GM19023 (cell line): Measurements from ENCODE around the gene MTNR1B.

ENCODE experiments used
- ATAC-seq: cut with Tn5 transposase; IDR thresholded peaks from one replicate; pipeline ENCODE4 v1.9.1; 2021; ENCODE audit warnings: mild to moderate bottlenecking, moderate library complexity; ENCODE audit not compliant: unreplicated experiment

The MTNR1B gene

DNA sequence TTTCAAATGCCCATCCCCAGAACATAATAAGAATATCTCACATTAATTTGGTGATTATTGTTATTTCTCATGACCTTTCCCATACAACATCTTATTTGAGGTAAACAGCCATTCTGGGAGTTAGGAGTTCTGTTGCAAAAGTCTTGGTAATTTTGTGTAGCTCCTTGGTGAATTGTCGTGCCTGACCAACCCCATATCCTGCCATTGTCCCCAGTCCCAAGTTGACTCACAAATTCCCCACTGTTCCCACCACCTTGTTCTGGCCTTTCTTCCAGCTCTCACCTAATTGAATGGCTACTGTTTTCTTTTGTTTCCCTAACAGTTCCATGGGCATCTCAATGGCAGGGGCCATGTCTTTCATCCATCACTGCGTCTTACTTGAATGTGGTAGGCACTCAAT, 8.0 kb downstream of the MTNR1B start:
- no peak for ATAC-seq

DNA sequence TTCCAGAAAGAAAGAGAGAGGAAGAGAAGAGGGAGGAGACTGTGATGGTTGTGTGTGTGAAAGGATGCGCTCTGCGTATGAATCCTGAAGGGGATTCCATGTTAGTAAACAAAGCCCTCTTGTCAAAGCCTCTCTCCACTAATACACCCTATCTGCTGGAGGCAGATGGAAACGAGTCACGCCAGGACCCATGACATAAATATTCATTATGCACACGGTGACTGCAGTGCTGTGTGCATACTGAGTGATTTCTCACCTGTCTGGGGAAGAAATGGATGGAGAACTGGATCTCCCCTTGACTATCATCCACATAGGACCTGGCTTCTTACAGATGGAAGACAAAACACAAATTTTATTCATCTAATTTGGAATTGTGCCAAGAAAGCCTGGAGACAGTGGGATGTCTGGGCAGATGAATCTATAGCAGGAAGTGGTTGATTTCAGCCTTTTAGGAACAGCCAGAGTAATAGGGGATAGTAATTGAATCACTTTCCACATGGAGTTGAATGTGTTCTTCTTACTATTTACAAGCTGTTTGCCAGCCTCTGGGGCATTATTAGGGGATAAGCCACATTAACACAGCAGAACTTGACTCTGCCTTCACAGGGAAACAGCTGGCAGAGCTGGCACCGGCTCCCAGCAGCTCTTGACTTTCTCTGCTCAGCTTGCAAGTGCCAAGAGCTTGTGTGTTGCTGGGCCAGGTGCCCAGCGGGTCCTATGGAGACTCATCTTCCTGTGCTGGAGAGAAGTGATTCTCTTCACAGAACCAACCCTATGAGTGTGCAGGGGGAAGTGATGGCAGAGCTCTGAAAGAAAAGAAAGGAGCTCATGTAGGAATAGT, 9.0 kb downstream of the MTNR1B start:
- no peak for ATAC-seq

DNA sequence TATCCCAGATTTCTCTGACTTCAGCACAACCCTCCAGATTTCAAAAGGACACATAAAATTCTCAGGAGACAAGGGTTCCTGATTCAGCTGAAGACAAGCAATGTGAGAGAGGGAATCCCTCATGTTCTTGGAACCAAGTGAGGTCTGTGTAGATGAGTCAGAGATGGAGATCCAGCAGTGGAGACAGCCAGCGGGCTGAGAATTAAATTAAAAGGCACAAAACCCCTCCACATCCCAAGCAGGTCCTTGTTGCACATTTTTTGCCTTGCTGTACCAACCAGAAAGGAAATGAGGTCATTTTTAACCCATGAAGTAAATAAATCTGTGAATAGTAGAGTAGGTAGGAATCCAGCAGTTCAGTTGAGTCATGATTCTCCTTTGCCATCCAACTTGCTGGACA, 9.7 kb downstream of the MTNR1B start:
- no peak for ATAC-seq

DNA sequence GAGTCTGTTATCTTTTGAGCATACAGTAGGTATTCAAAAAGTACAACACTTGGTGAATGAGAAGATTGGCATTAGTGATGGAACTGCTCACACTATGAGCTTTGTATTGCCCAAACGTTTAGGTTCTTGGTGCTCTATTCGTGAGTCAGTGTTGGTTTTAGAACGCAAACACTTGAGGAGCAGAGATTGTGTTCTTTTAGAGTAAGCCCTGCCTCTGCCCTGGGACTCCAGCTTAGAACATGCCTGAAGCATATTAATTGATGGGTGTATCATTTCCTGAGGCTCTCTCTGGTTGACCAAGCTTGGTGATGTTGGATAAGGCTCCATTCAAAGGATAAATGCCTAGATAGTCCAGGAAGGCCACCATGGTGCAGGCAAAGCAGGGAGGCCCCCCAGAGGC, 10.9 kb downstream of the MTNR1B start:
- ATAC-seq, result no peak

DNA sequence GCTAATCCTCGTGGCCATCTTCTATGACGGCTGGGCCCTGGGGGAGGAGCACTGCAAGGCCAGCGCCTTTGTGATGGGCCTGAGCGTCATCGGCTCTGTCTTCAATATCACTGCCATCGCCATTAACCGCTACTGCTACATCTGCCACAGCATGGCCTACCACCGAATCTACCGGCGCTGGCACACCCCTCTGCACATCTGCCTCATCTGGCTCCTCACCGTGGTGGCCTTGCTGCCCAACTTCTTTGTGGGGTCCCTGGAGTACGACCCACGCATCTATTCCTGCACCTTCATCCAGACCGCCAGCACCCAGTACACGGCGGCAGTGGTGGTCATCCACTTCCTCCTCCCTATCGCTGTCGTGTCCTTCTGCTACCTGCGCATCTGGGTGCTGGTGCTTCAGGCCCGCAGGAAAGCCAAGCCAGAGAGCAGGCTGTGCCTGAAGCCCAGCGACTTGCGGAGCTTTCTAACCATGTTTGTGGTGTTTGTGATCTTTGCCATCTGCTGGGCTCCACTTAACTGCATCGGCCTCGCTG, 12.1 kb downstream of the MTNR1B start:
- ATAC-seq, result no peak

DNA sequence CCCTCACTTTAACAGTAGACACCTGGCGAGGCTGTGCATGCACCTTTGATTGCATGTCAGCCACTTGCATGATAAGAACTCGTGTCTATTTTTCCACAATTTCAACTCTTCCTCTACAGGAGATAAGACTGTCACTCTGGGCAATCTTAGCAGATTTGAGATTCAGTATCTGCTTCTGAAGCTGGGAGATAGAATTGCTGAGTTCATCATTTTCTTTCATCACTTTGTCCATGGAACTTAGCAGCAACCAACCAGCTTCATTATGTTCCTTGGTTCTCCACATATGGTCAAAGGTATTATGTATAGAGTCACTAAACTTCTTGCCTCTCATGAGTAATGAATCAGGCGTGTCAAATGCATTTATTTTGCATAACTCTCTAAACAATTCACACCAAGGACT, 17.1 kb downstream of the MTNR1B start:
- ATAC-seq, result no peak

DNA sequence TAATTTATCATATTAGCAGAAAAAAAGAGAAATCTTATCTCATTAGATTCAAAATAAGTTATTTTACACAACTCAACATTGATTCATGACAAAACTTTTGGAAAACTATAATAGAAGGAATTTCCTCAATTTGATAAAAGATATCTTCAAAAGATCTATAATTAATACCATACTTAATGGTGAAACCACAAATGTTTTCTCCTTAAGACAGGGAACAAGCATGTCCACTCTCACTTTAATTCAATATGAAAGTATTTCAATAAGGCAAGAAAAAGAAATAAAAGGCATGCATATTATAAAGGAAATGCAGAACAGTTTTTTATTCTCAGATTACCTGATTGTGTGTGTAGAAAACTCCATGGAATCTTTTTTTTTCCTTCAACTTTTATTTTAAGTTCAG, 23.6 kb downstream of the MTNR1B start:
- no peak for ATAC-seq

DNA sequence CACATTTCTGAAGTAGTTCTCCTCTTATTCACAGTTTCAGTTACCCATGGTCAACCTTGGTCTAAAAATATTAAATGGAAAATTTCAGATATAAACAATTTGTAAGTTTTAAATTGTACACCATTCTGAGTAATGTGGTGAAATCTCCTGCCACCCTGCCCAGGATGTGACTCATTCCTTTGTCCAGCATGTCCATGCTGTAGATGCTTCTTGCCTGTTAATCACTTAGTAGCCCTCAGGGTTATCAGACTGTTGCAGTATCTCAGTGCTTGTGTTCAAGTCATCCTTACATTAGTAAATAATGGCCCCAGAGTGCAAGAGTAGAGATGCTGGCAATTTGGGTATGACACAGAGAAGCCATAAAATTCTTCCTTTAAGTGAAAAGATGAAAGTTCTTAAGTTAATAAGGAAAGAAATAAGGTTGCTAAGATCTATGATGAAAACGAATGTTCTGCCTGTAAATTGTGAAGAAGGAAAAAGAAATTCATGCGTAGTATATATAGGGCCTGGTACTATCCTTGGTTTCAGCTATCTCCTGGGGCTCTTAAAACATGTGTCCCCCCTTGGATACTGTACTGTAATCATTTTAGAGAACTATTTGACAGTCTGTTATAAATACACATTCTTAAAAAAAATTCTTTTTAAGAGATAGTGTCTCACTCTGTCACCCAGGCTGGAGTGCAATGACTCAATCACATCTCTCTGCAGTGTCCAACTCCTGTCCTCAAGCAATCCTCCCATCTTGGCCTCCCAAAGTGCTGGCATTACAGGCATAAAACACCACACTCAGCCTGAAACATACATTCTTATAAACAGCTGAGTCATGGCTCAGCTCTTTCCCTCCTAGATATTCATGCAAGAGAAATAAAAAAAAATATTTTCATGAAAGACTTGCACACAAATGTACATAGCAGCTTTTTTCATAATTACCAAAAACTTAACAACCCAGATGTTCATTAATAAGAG, 31.3 kb downstream of the MTNR1B start:
- ATAC-seq, result no peak

DNA sequence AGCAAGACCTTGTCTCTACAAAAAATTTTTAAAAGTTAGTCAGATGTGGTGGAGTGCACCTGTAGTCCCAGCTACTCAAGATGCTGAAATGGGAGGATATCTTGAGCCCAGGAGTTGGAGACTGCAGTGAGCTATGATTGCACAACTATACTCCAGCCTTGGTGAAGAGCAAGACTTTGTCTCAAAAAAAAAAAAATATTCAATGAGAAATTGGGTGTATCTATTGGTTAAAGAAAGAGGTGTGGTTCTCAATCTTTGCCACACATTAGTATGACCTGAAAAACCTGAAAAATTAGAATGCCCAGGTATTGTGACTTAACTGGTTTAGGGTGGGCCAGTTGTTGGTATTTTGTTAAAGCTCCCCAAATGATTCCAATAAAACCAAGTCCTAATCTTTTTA, 32.4 kb downstream of the MTNR1B start:
- no peak for ATAC-seq

DNA sequence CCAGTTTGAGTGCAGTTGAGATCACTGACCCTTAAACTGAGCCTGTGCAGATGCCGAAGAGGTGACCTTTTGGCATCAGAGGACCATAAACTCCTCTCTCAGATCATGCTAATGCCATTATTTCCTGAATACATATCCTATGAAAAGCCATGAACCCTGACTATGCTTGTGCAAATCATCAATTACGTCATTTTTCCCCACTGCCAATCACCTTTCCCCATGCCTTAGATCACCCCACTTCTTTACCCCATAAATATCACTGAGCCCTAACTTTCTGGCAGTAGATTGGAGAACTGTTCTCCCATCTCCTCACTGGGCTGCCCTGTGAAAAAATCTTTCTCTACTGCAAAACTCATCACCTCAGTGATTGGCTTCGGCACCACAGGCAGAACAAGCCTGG, 32.9 kb downstream of the MTNR1B start:
- no peak for ATAC-seq

DNA sequence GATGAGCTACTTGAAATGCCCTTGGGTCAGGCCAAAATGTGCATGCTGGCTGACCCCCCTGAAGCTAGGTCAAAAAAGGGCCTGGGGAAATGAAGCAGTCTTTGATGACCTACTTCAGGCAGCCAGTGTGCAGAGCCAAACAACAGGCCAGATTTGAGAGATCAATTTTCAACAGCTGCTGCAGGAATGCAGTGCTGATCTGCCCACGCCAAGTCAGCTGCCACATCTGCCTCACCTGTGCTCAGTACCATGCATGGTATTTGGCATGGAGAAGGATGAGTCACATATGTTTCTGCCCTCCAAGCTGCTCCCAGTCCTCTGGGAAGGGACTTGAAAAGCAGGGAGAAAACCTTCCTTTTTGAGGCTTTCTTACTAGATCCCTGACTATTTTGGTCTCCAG, 35.8 kb downstream of the MTNR1B start:
- no peak for ATAC-seq

DNA sequence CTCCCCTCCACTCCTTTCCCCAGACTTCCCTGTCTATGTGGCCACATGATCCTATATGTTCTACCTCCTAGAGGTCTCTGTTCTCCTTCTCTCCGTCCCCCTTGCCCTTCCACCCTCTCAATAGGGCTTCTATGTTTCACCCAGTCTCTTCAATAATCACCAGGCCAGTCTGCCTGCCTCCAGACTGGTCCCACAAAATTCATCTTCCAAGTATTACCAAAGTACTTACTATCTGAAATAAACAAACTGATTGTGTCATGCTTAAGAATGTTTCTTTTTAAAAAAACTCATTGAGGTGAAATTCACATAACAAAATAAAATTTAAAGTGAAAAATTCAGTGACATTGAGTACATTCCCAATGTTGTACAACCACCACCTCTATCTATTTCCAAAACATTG, 44.2 kb downstream of the MTNR1B start:
- ATAC-seq, result no peak

DNA sequence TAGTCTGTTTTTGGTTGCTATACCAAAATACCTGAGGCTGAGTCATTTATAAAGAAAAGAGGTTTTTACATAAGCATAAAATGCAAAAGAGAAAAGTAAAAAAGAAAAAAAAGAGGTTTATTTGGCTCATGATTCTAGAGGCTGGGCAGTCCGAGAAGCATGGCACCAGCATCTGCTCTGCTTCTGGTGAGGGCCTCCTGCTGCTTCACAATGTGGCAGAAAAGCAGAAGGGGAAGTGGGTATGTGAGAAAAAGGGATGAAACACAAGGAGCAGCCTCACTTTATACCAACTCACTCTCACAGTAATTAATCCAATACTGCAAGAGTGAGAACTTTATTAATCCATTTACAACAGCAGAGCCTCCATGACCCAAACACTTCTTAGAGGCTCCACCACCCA, 47.1 kb downstream of the MTNR1B start:
- no peak for ATAC-seq

DNA sequence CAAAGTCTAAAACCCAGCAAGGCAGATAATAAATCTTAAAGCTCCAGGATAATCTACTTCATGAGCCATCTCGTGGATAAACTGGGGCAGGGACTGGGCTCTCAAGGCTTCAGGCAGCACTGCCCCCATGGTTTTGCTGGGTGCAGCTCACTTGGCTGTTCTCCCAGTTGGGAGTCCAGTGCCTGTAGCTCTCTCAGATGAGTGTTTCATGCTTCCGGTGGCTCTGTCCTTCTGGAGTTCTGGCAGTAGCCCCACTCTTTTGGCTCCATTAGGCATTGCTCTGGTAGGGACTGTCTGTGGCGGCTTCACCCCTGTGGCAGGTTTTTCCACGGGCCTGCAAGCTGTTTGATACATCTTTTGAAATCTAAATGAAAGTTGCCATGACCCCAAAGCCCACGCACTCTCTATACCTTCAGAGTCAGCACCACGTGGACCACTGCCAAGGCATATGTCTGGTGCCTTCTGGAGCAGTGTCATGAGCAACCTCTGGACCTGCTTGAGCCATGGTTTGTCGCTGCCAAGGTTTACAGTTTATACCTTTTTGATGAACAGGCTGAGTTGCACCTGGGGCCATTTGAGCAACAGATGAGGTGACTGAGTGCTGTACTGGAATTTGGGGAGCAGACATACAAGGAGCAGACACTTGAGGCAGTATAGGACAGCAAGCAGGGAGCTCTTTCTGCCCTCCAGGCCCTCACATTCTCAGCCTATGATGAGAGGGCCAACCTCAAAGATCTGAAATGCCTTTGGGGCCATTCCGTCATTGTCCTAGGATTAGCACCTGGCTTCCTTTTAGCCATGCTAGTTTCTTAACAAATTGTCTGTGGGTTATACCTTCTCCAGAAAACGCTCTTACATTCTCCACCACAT, 48.6 kb downstream of the MTNR1B start:
- ATAC-seq, result no peak

DNA sequence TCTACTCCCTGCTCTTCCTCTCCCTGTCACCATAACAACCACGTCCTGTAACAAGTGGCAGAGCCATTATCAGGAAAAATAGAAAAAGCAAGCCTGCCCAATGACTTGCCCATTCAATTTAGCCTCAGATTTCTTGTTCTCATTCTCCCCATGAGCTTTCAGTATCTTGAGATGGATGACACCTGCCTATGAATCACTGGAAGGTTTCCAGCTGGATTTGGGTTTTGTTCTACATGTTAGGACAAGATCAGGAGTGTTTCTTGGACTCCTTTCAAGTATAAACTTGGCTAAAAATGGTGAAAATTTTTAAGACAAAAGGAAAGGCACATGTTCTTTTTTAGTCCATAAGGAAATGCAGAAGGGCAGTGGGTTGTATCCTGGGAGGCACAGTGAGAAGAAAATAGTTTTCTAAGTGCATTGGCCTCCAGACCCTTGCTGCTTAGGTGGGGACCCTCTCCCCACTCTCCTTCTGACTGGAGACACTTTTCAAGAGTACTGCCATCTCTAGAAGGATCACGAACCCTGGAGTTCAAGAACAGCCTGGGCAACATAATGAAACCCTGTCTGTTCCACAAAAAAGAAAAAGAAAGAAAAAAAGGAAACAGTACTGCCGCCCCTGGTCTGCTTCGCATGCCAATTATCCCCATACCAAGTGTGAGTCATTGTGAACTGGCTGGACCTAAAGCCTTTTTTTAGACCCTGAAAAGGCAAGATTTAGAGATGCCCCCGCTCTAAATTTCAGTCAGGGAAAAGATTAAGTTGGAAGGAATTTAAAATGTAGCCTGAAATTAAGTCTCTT, 51.0 kb downstream of the MTNR1B start:
- ATAC-seq, result no peak

DNA sequence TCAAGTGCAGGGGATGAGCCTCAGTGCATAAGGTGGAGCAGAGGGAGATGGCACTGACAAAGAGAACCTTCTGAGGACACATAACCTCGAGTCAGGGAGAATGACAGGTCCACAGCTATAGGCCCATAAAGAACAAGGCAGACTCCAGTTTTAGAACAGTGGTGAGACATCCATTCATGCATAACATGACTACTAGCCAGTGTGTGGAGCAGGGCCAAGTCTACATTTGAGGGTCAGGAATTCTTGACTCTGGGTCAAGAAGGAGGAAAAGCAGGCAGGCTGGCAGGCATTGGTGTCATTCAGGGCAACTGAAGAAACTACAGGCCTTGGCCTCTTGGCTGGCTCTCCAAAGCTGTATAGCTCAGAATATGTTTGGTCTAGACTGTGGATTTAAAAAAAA, 54.9 kb downstream of the MTNR1B start:
- ATAC-seq, result no peak

DNA sequence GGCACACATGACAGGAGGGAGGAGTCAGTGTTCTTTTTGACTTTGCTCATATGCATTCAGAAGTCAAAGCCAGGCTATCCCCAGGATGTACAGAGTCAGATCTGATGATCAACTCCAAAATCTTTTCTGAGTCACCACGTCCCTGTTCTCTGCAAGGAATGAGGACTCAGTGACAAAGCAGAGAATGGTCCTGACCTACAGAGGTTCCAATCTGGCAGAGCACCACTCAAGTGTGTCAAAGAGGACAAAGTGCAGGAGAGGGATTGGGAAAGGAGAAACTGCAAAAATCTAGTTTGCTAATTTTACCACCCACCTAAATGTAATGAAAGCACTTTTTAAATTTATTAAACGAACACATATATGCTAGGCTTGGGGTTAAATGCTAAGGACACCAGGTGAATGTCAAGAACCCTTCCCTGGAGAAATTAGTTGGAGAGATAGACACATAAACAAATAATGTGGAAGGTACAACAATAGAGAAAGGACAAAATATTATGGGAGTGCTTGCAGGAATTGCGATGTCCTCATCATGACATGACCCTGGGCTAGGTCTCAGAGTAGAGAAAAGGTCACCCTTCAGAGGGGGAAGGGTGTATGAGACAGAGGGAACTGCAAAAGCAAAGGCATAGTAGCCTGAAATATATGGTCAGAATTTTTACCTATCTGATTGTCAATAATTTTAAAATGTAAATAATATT, 56.3 kb downstream of the MTNR1B start:
- ATAC-seq, result no peak

DNA sequence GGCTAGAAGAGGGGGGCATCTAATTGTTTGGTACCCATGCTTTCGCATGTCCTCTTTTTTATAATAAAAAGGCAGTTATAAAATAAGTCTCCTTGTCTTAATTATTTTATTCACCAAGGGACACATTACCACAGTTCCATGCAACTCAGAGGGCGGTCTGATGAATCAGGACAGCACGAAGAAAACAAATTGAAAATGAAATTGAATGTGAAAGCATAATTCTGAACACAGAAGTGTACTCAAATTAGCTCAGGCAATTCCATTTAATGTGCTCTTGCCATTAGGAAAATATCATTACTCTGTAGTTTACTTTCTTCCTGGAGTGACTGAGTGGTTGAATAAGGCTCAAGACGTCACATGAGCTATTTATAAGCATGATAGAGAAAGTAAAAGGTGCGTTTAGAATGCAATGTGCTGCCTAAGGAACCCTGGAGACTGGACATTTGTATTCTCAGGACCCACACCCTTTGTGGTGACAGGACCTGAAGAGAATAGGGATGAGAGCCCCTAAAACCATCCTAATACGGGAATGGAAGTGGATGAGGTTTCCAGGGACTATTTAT, 59.6 kb downstream of the MTNR1B start:
- no peak for ATAC-seq

DNA sequence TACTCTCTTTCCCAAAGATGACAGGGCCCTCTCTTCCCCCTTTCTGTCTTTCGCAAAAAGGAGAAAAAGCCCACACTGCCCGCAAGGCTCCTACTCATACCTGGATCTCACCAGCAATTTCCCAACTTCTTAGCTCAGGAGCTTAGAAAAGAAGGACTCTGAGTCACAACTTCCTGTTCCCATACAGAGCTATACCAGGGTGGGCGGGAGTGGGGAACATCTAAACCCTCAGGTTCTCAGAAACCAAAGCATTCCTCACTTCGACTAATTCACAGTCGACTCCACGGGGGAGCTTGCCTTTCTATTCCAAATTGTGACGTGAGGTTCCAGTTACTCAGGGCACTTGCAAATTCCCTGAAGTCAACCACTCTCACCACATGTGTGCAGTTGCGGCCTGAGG, 61.9 kb downstream of the MTNR1B start:
- no peak for ATAC-seq
